GM12873 (cell line): ENCODE measurements around the gene ATP5ME.

ENCODE experiments used
- CTCF ChIP-seq: IDR thresholded peaks from 2 replicates; pipeline ENCODE4 v1.5.1; 2012; ENCODE audit warnings: low read depth, mild to moderate bottlenecking, moderate library complexity, low read length, control low read depth; ENCODE audit not compliant: insufficient read depth; ENCODE audit errors: missing control alignments

The ATP5ME gene

GRCh38 chr4:675036-675882, 1.2 kb upstream of the ATP5ME start:
- no peak for TF ChIP-seq CTCF

- TF ChIP-seq CTCF = no peak
Measured at GRCh38 chr4:673349-674091, 556 bp downstream of the ATP5ME start.

- TF ChIP-seq CTCF = no peak
Measured at GRCh38 chr4:671769-672168, 2.3 kb downstream of the ATP5ME start.

GRCh38 chr4:667545-667925, 6.5 kb downstream of the ATP5ME start:
- no peak for TF ChIP-seq CTCF

GRCh38 chr4:666822-667544, 7.1 kb downstream of the ATP5ME start:
- no peak for TF ChIP-seq CTCF

- TF ChIP-seq CTCF = no peak
Measured at GRCh38 chr4:666436-666810, 7.7 kb downstream of the ATP5ME start.

- TF ChIP-seq CTCF = no peak
Measured at GRCh38 chr4:665751-666435, 8.2 kb downstream of the ATP5ME start.
